Neural cell (in vitro differentiated cells): ENCODE data around the gene RBM38. TPM values are rescaled to one million over a fixed set of nuclear protein-coding genes. Genes with fewer than 3 reads are reported as not detected.

ENCODE experiments used
- H2AFZ ChIP-seq: fragments of 200-600, 300-800 bp; sonication (generic), shearing (Covaris generic); 2 replicates; pipeline ENCODE4 v1.6.0; 2014; ENCODE audit warnings: low read depth, mild to moderate bottlenecking, antibody characterized with exemption, low read length, moderate library complexity
- H3F3A ChIP-seq: fragments of 200-600 bp; shearing (Covaris generic); 2 replicates; pipeline ENCODE4 v1.6.1; 2016; ENCODE audit warnings: mild to moderate bottlenecking, moderate library complexity, mixed read lengths, antibody characterized with exemption, low read length; ENCODE audit not compliant: insufficient read depth, poor library complexity, severe bottlenecking
- H3K27ac ChIP-seq: fragments of 200-600, 300-800 bp; sonication (generic), shearing (Covaris generic); 2 replicates; pipeline ENCODE4 v1.5.1; 2014; ENCODE audit warnings: mild to moderate bottlenecking, low read length, moderate library complexity
- H3K27me3 ChIP-seq: fragments of 300-800, 200-600 bp; sonication (generic), shearing (Covaris generic); 2 replicates; pipeline ENCODE4 v1.6.0; 2014; ENCODE audit warnings: mild to moderate bottlenecking, low read depth, low read length, moderate library complexity; ENCODE audit not compliant: insufficient read depth
- H3K36me3 ChIP-seq: fragments of 300-800, 200-600 bp; sonication (generic), shearing (Covaris generic); 2 replicates; pipeline ENCODE4 v1.5.1; 2014; ENCODE audit warnings: mild to moderate bottlenecking, antibody characterized with exemption, low read length, moderate library complexity; ENCODE audit not compliant: insufficient read depth
- H3K4me2 ChIP-seq: fragments of 300-800, 200-600 bp; sonication (generic), shearing (Covaris generic); 2 replicates; pipeline ENCODE4 v1.6.0; 2014; ENCODE audit warnings: mild to moderate bottlenecking, low read length
- H3K4me3 ChIP-seq: fragments of 300-800, 200-600 bp; sonication (generic), shearing (Covaris generic); 2 replicates; pipeline ENCODE4 v1.5.1; 2014; ENCODE audit warnings: mild to moderate bottlenecking, low read length, moderate library complexity
- H3K79me2 ChIP-seq: fragments of 200-600 bp; shearing (Covaris generic); replicated peaks from 2 replicates; pipeline ENCODE4 v1.6.0; 2014; ENCODE audit warnings: mild to moderate bottlenecking, low read length, moderate library complexity; ENCODE audit not compliant: insufficient read depth
- H3K9ac ChIP-seq: fragments of 300-800, 200-600 bp; sonication (generic), shearing (Covaris generic); 2 replicates; pipeline ENCODE4 v1.6.1; 2016; ENCODE audit warnings: mild to moderate bottlenecking, low read length, mixed read lengths
- H3K9me2 ChIP-seq: fragments of 200-600 bp; shearing (Covaris generic); 2 replicates; pipeline ENCODE4 v1.6.1; 2016; ENCODE audit warnings: mild to moderate bottlenecking, low read length, mixed read lengths; ENCODE audit not compliant: insufficient read depth
- H3K9me3 ChIP-seq: fragments of 200-600, 300-800 bp; sonication (generic), shearing (Covaris generic); 2 replicates; pipeline ENCODE4 v1.6.1; 2016; ENCODE audit warnings: mild to moderate bottlenecking, mixed run types, low read length, moderate library complexity, mixed read lengths
- H4K20me1 ChIP-seq: fragments of 200-600 bp; shearing (Covaris generic); 2 replicates; pipeline ENCODE4 v1.6.1; 2016; ENCODE audit warnings: mild to moderate bottlenecking, mixed run types; ENCODE audit not compliant: insufficient read depth
- CTCF ChIP-seq: fragments of 450-650 bp; IDR thresholded peaks from 2 replicates; pipeline ENCODE4 v1.5.1; 2014; ENCODE audit warnings: antibody characterized with exemption, mild to moderate bottlenecking, moderate library complexity; ENCODE audit not compliant: poor library complexity, severe bottlenecking
- EP300 ChIP-seq: fragments of 450-650 bp; conservative IDR thresholded peaks from 2 replicates; pipeline ENCODE4 v1.6.1; 2014; ENCODE audit warnings: antibody characterized with exemption, mild to moderate bottlenecking, moderate library complexity; ENCODE audit not compliant: poor library complexity, severe bottlenecking
- EZH2 ChIP-seq: fragments of 200-600, 300-800 bp; shearing (Covaris generic), sonication (generic); IDR thresholded peaks from 2 replicates; pipeline ENCODE4 v1.6.1; 2014; ENCODE audit warnings: antibody characterized with exemption, low read length, borderline replicate concordance, mild to moderate bottlenecking; ENCODE audit not compliant: insufficient read depth, poor library complexity, severe bottlenecking
- MXI1 ChIP-seq: fragments of 450-650 bp; conservative IDR thresholded peaks from 2 replicates; pipeline ENCODE4 v1.6.1; 2014; ENCODE audit warnings: antibody characterized with exemption, mild to moderate bottlenecking; ENCODE audit not compliant: poor library complexity, severe bottlenecking
- POLR2AphosphoS5 ChIP-seq: IDR thresholded peaks from 2 replicates; pipeline ENCODE4 v1.6.1; 2012
- RAD21 ChIP-seq: fragments of 450-650 bp; conservative IDR thresholded peaks from 2 replicates; pipeline ENCODE4 v1.6.1; 2014; ENCODE audit warnings: antibody characterized with exemption, mild to moderate bottlenecking, moderate library complexity
- REST ChIP-seq: IDR thresholded peaks from 2 replicates; pipeline ENCODE4 v1.6.1; 2012; ENCODE audit warnings: borderline replicate concordance
- TAF1 ChIP-seq: IDR thresholded peaks from 2 replicates; pipeline ENCODE4 v1.6.1; 2012; ENCODE audit warnings: low read depth
- polyA plus RNA-seq: library from polyadenylated mRNA; depleted of rRNA; stranded (reverse); fragments of >200 nt; gene quantifications from 2 replicates; pipeline ENCODE4 v1.2.3, GENCODE V29; 2014

Gene RBM38
- polyA plus RNA-seq, 1 donor from 2014 or later = 19.0 TPM

- no peaks in the 10 kb centered on the region for H4K20me1 ChIP-seq
- no peak overlapping the region for H3K4me3 ChIP-seq
- H3F3A ChIP-seq = no peaks in the 10 kb centered on the region
- no peak overlapping the region for H3K9ac ChIP-seq
- no peaks in the 10 kb centered on the region for H3K9me3 ChIP-seq
- no peak overlapping the region for H3K4me2 ChIP-seq
- no peaks in the 10 kb centered on the region for H3K79me2 ChIP-seq
- H3K9me2 ChIP-seq = no peaks in the 10 kb centered on the region
- H3K36me3 ChIP-seq = no peaks in the 10 kb centered on the region
- H3K27me3 ChIP-seq = no peaks in the 10 kb centered on the region
- H2AFZ ChIP-seq = no peak overlapping the region
- H3K27ac ChIP-seq = no peak overlapping the region
- TF ChIP-seq CTCF (no peak), REST (no peak), POLR2AphosphoS5 (no peak), RAD21 (no peak), EP300 (no peak), TAF1 (no peak)
These were observed 51.7 kb downstream of the RBM38 start for GRCh38 chr20:57442888-57443239.

GRCh38 chr20:57443349-57444265 lies 52.4 kb downstream of the RBM38 start:
- Histone ChIP-seq H4K20me1 (no peaks in the 10 kb centered on the region), H3K9me2 (no peaks in the 10 kb centered on the region), H3K4me3 (no peak overlapping the region), H3K27ac (no peak overlapping the region), H3K4me2 (no peak overlapping the region), H3K79me2 (no peaks in the 10 kb centered on the region), H3K9me3 (no peaks in the 10 kb centered on the region), H3F3A (no peaks in the 10 kb centered on the region), H2AFZ (no peak overlapping the region), H3K27me3 (no peaks in the 10 kb centered on the region), H3K36me3 (no peaks in the 10 kb centered on the region), H3K9ac (no peak overlapping the region)
- TF ChIP-seq RAD21 = no peak
- TF ChIP-seq POLR2AphosphoS5 = no peak
- no peak for TF ChIP-seq CTCF
- no peak for TF ChIP-seq EP300
- TF ChIP-seq MXI1 = no peak
- TF ChIP-seq TAF1 = no peak
- TF ChIP-seq EZH2 = no peak
